H1 (cell line): ENCODE data around the gene TFF2. TPM values are rescaled to one million over a fixed set of nuclear protein-coding genes. Genes with fewer than 3 reads are reported as not detected.

Experiments used
- CTCF ChIA-PET: fragments of 300-600 bp; sonication (Branson Sonifier 250); formaldehyde crosslinking; loops from one replicate; lab custom pipeline; 2021; ENCODE audit not compliant: partially characterized antibody; lab: Charles Lee
- POLR2A ChIA-PET: fragments of 300-600 bp; sonication (Branson Sonifier 250); formaldehyde crosslinking; loops from one replicate; lab custom pipeline; 2021; ENCODE audit warnings: inconsistent platforms; ENCODE audit not compliant: partially characterized antibody; lab: Charles Lee
- DNase-seq, 2 experiments: peaks; one replicate each; pipeline versions ENCODE4 v3.0.0 to v3.0.0-alpha.2; 2010 to 2022; ENCODE audit warnings: low spot score in 2 of 2, low read depth in 1 of 2, mixed read lengths in 1 of 2
- FAIRE-seq: peaks from 2 replicates; lab custom pipeline; 2011; peaks lifted over from hg19 to GRCh38; lab: Jason Lieb, UNC
- H2AFZ ChIP-seq: 2 replicates; pipeline ENCODE4 v1.8.1; 2012; ENCODE audit warnings: low read length, inconsistent platforms
- H2AK5ac ChIP-seq: 2 replicates; pipeline ENCODE4 v1.6.1; 2013; ENCODE audit warnings: low read depth, low read length
- H2BK120ac ChIP-seq: replicated peaks from 2 replicates; pipeline ENCODE3; 2013; ENCODE audit warnings: low read depth, low read length, inconsistent platforms
- H2BK12ac ChIP-seq: 2 replicates; pipeline ENCODE4 v1.6.1; 2013; ENCODE audit warnings: low read depth, low read length
- H2BK15ac ChIP-seq: 2 replicates; pipeline ENCODE4 v1.6.1; 2013; ENCODE audit warnings: low read length
- H2BK20ac ChIP-seq: 2 replicates; pipeline ENCODE4 v1.6.1; 2013; ENCODE audit warnings: low read length
- H2BK5ac ChIP-seq: 2 replicates; pipeline ENCODE4 v1.6.1; 2013; ENCODE audit warnings: low read depth, low read length
- H3K14ac ChIP-seq: 2 replicates; pipeline ENCODE4 v1.6.1; 2013; ENCODE audit warnings: inconsistent platforms; ENCODE audit not compliant: insufficient read length
- H3K18ac ChIP-seq: 2 replicates; pipeline ENCODE4 v1.6.1; 2013; ENCODE audit warnings: low read length; ENCODE audit errors: extremely low read depth
- H3K23ac ChIP-seq: 2 replicates; pipeline ENCODE4 v1.6.1; 2013; ENCODE audit warnings: inconsistent platforms; ENCODE audit not compliant: insufficient read length
- H3K23me2 ChIP-seq: 2 replicates; pipeline ENCODE4 v1.6.1; 2013; ENCODE audit warnings: low read depth, low read length
- H3K27ac ChIP-seq: 2 replicates; pipeline ENCODE4 v1.6.1; 2011; ENCODE audit warnings: low read depth, low read length, inconsistent platforms
- H3K27me3 ChIP-seq, 4 experiments: replicated peaks in 1 of 4; 1 replicate in 1 of 4; 2 replicates in 3 of 4; pipeline versions ENCODE4 v1.6.1 to v1.8.1; 2011 to 2013; ENCODE audit warnings: low read length in 3 of 4, mild to moderate bottlenecking in 3 of 4, inconsistent platforms in 2 of 4, mixed read lengths in 2 of 4, moderate library complexity in 1 of 4; ENCODE audit not compliant: control insufficient read depth in 3 of 4, insufficient read depth in 3 of 4; ENCODE audit errors: extremely low read depth in 1 of 4
- H3K36me3 ChIP-seq, 4 experiments: 2 replicates each; pipeline versions ENCODE4 v1.6.1 to v1.8.1; 2011 to 2013; ENCODE audit warnings: mild to moderate bottlenecking in 4 of 4, low read length in 3 of 4, moderate library complexity in 2 of 4, control low read depth in 1 of 4, inconsistent platforms in 1 of 4; ENCODE audit not compliant: insufficient read depth in 4 of 4, control insufficient read depth in 2 of 4
- H3K4ac ChIP-seq: replicated peaks from 2 replicates; pipeline ENCODE3; 2013; ENCODE audit warnings: low read length, low read depth, mixed read lengths, inconsistent platforms; ENCODE audit not compliant: insufficient read length
- H3K4me1 ChIP-seq, 4 experiments: replicated peaks in 1 of 4; 1 replicate in 1 of 4; 2 replicates in 3 of 4; pipeline versions ENCODE4 v1.6.1 to v1.8.1; 2011 to 2013; ENCODE audit warnings: low read length in 3 of 4, inconsistent platforms in 2 of 4, mixed read lengths in 1 of 4; ENCODE audit not compliant: insufficient read depth in 4 of 4, control insufficient read depth in 3 of 4
- H3K4me2 ChIP-seq, 2 experiments: 2 replicates each; pipeline versions ENCODE4 v1.6.1 to v1.8.1; 2011 to 2013; ENCODE audit warnings: low read depth in 2 of 2, low read length in 2 of 2, control low read depth in 1 of 2, inconsistent platforms in 1 of 2, mild to moderate bottlenecking in 1 of 2; ENCODE audit not compliant: insufficient read depth in 1 of 2
- H3K4me3 ChIP-seq, 4 experiments: fragments of 200-600, 300-600 bp in 1 of 4; sonication (generic), shearing (Covaris generic), sonication (Bioruptor Twin) in 1 of 4; 2 replicates each; pipeline versions ENCODE4 v1.5.1 to v1.8.1; 2011 to 2016; ENCODE audit warnings: low read length in 4 of 4, low read depth in 3 of 4, control low read depth in 2 of 4, inconsistent platforms in 2 of 4, mild to moderate bottlenecking in 2 of 4, mixed read lengths in 1 of 4, moderate library complexity in 1 of 4; ENCODE audit not compliant: insufficient read depth in 2 of 4; ENCODE audit errors: extremely low read depth in 1 of 4
- H3K56ac ChIP-seq: replicated peaks from 2 replicates; pipeline ENCODE3; 2013; ENCODE audit warnings: low read depth, mild to moderate bottlenecking, mixed read lengths, low read length, inconsistent platforms; ENCODE audit not compliant: insufficient read length
- H3K79me1 ChIP-seq: 2 replicates; pipeline ENCODE4 v1.6.1; 2013; ENCODE audit warnings: low read depth, low read length, control low read depth
- H3K79me2 ChIP-seq, 2 experiments: 2 replicates each; pipeline versions ENCODE4 v1.6.1 to v1.8.1; 2012 to 2013; ENCODE audit warnings: low read length in 2 of 2, mild to moderate bottlenecking in 2 of 2, inconsistent platforms in 1 of 2; ENCODE audit not compliant: insufficient read depth in 2 of 2, control insufficient read depth in 1 of 2
- H3K9ac ChIP-seq, 4 experiments: replicated peaks in 1 of 4; 1 replicate in 1 of 4; 2 replicates in 3 of 4; pipeline versions ENCODE4 v1.6.1 to v1.8.1; 2011 to 2013; ENCODE audit warnings: low read depth in 3 of 4, low read length in 3 of 4, control low read depth in 2 of 4, mild to moderate bottlenecking in 2 of 4, moderate library complexity in 2 of 4, inconsistent platforms in 1 of 4; ENCODE audit errors: extremely low read depth in 1 of 4
- H3K9me3 ChIP-seq, 2 experiments: 2 replicates each; pipeline versions ENCODE4 v1.6.1 to v1.8.1; 2012 to 2013; ENCODE audit warnings: mild to moderate bottlenecking in 2 of 2, moderate library complexity in 2 of 2, control low read depth in 1 of 2, inconsistent platforms in 1 of 2, low read depth in 1 of 2, low read length in 1 of 2, mixed read lengths in 1 of 2; ENCODE audit not compliant: insufficient read depth in 2 of 2
- H4K20me1 ChIP-seq, 2 experiments: replicated peaks in 1 of 2; 2 replicates each; pipeline versions ENCODE3 to v1.8.1; 2011 to 2013; ENCODE audit warnings: inconsistent platforms in 2 of 2, low read length in 2 of 2, mild to moderate bottlenecking in 1 of 2; ENCODE audit not compliant: insufficient read depth in 2 of 2, control insufficient read depth in 1 of 2
- H4K5ac ChIP-seq: 2 replicates; pipeline ENCODE4 v1.6.1; 2013; ENCODE audit warnings: low read length, low read depth, mixed read lengths, inconsistent platforms; ENCODE audit not compliant: insufficient read length
- H4K8ac ChIP-seq: 2 replicates; pipeline ENCODE4 v1.8.0; 2013; ENCODE audit warnings: mild to moderate bottlenecking, moderate library complexity, low read length, inconsistent platforms; ENCODE audit not compliant: insufficient read depth; ENCODE audit errors: extremely low read depth
- H4K91ac ChIP-seq: replicated peaks from 2 replicates; pipeline ENCODE3; 2013; ENCODE audit warnings: low read length, mixed read lengths, inconsistent platforms; ENCODE audit not compliant: insufficient read length
- CBX5 ChIP-seq: fragments of 300-800, 300-1000 bp; sonication (generic); IDR thresholded peaks from 2 replicates; pipeline ENCODE4 v1.7.1; 2016; ENCODE audit warnings: antibody characterized with exemption, low read length, low read depth
- CBX8 ChIP-seq: fragments of 300-800, 300-1000 bp; sonication (generic); IDR thresholded peaks from 2 replicates; pipeline ENCODE4 v1.7.1; 2016; ENCODE audit warnings: low read depth, low read length, borderline replicate concordance
- KDM5A ChIP-seq: fragments of 200-600 bp; IDR thresholded peaks from 2 replicates; pipeline ENCODE4 v1.7.1; 2012; ENCODE audit warnings: mild to moderate bottlenecking, low read length, inconsistent platforms, mixed read lengths
- RFX5 ChIP-seq: IDR thresholded peaks from 2 replicates; pipeline ENCODE4 v1.6.1; 2011; ENCODE audit warnings: low read depth, low read length, improper control_type of control experiment, borderline replicate concordance
- SIRT6 ChIP-seq: IDR thresholded peaks from one replicate; pipeline ENCODE4 v1.7.1; 2012; ENCODE audit warnings: low read length, inconsistent platforms
- SP2 ChIP-seq: IDR thresholded peaks from 2 replicates; pipeline ENCODE4 v1.6.1; 2012; ENCODE audit warnings: mild to moderate bottlenecking, low read length, inconsistent platforms
- SP4 ChIP-seq: IDR thresholded peaks from 2 replicates; pipeline ENCODE4 v1.6.1; 2012; ENCODE audit warnings: low read length, inconsistent platforms
- SRF ChIP-seq: IDR thresholded peaks from 2 replicates; pipeline ENCODE4 v1.6.1; 2011; ENCODE audit warnings: mild to moderate bottlenecking, low read depth, low read length, moderate library complexity
- TBP ChIP-seq: IDR thresholded peaks from 2 replicates; pipeline ENCODE4 v1.6.1; 2011; ENCODE audit warnings: low read depth, low read length, improper control_type of control experiment
- WGBS, 2 experiments: shearing (Covaris generic) in 1 of 2; methylation state at CpG; one replicate each; pipeline versions ENCODE4 v1.1.6 to v1.1.7; 2013 to 2015; ENCODE audit warnings: low lambda C conversion rate in 2 of 2, mixed read lengths in 2 of 2, inconsistent platforms in 1 of 2, low coverage in 1 of 2, missing lambda C conversion rate in 1 of 2; ENCODE audit not compliant: insufficient replicate concordance in 2 of 2, insufficient coverage in 1 of 2, insufficient read length in 1 of 2; ENCODE audit errors: extremely low coverage in 1 of 2, missing lambda C conversion rate in 1 of 2; 5-methylcytosine and 5-hydroxymethylcytosine counted together
- polyA plus RNA-seq, 7 experiments: library from polyadenylated mRNA; depleted of rRNA in 3 of 7; stranded (reverse) in 5 of 7; unstranded in 2 of 7; fragments of >200 nt in 5 of 7; fragments of 200-250 nt in 2 of 7; gene quantifications; 1 replicate in 5 of 7; 2 replicates in 1 of 7; 4 replicates in 1 of 7; pipeline versions ENCODE4 v1.2.1 to v1.2.3, GENCODE V29; 2011 to 2013; ENCODE audit warnings: missing spikeins in 2 of 7, mixed read lengths in 2 of 7
- total RNA-seq: library from RNA; stranded (reverse); fragmentation: NEBNext Ultra II Directional; extraction: Animal tissue kit (Norgen Biotek cat#: 25700); gene quantifications from 2 replicates; pipeline ENCODE4 v1.2.1, GENCODE V29; 2021

Gene TFF2
- total and polyA plus RNA-seq, 2 of the 8 experiments (the other 6 are each of a cell fraction or from before 2014, with no cell fraction given), result not detected

DNA sequence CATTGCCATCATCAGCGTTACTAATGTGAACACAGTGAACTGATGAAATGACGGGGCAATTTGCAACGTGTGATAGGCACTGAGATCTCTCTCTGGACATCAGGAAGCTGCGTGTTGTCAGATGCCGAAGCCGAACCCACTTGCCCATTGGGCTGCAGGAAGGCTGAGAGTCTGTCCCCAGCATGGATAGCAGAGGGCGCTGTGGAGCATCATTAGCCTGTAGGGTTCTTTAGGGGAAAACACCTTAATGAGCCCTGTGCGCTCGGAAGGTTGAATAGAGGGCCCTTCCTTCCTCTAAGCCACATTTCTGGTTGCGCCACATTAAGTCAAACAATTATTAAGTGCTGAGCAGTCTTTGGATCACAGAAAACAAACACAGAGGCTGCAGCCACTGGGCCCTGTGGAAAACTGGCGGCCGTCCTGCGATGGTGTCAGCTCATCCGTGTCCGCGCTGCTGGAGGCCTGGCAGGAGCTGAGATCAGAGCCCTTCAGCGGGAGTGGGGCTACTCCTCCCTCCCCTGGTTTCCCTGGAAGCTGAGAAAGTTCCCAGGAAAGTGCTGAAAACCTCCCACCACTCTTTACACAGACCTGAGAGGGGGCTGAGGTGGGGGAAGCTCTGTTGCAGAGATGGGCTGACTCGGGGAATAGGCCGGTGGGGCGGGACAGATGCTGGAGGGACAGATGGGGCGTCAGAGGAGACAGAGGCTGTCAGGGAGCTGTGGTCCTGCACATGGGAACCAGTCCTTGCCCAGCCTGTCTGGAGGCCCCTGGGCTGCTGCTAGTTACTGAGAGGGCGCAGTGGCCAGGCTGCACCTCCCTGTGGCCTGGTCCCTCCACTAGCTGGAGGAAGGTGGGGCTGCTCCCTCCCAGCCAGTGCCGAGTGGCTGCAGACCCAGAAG, 12.7 kb downstream of the TFF2 start:
- no peak overlapping the region for H3K27ac ChIP-seq
- H4K91ac ChIP-seq, result peak overlapping the region; percentile 29
- no peak overlapping the region for H3K4me3 ChIP-seq
- H3K23ac ChIP-seq, result no peak overlapping the region
- H3K79me2 ChIP-seq, result no peaks in the 10 kb centered on the region
- DNase-seq, result peak; percentile 54 to 89
- 0 out of 4 replicates have a peak overlapping the region, but pooled peaks of 1 of the 2 experiments have one; percentile 1 for H3K4me2 ChIP-seq
- H3K9ac ChIP-seq, result no peak overlapping the region
- WGBS, 2 experiments, result 65% methylated on average over 23 of the region's 23 CpGs; no CpG with 5 or more reads in 1 of the 2 experiments
- H3K79me1 ChIP-seq, result no peaks in the 10 kb centered on the region
- H2AFZ ChIP-seq, result peak overlapping the region; percentile 87
- H2BK12ac ChIP-seq, result peak overlapping the region; percentile 77; the same call in 1 of the 2 replicates
- H2BK20ac ChIP-seq, result 0 out of 2 replicates have a peak overlapping the region, but pooled peaks have one; percentile 57
- H3K56ac ChIP-seq, result no peak overlapping the region
- H2BK120ac ChIP-seq, result no peak overlapping the region
- no peak overlapping the region for H2BK15ac ChIP-seq
- H3K9me3 ChIP-seq, result no peaks in the 10 kb centered on the region
- no peak overlapping the region for H4K5ac ChIP-seq
- peak overlapping the region; percentile 35; the same call in 1 of the 2 replicates for H2BK5ac ChIP-seq
- H3K36me3 ChIP-seq, result no peaks in the 10 kb centered on the region
- FAIRE-seq, result peak; percentile 93
- H3K4ac ChIP-seq, result no peak overlapping the region
- peak overlapping the region; percentile 52; the same call in 1 of the 2 replicates for H3K18ac ChIP-seq
- H3K4me1 ChIP-seq, result peaks cover 0 to 13% (median 4%) of the 10 kb centered on the region in 4 experiments; a peak in 6 of 7 replicates
- H3K23me2 ChIP-seq, result no peaks in the 10 kb centered on the region
- ChIA-PET POLR2A (interaction anchor here (0.6 to 1.7 kb wide), 4 partner anchors 24 to 176 kb away, joined by 3 to 4 read pairs (median 3); no protein-coding TSS in a partner anchor), CTCF (interaction anchor here (0.7 to 11.6 kb wide), 39 partner anchors 8 to 221 kb away, joined by 3 to 137 read pairs (median 5); partner anchors contain the start of genes TFF1, TFF3 and UBASH3A)
- peak overlapping the region; percentile 53; the same call in 1 of the 2 replicates for H4K8ac ChIP-seq
- H3K27me3 ChIP-seq, result no peaks in the 10 kb centered on the region
- H4K20me1 ChIP-seq, result no peaks in the 10 kb centered on the region
- no peak overlapping the region for H3K14ac ChIP-seq
- H2AK5ac ChIP-seq, result no peak overlapping the region
- TF ChIP-seq SP4 (no peak), TBP (no peak), RFX5 (no peak), CBX5 (no peak), CBX8 (no peak), SIRT6 (no peak), SRF (no peak), KDM5A (no peak), SP2 (no peak)
